Vagina (tissue), 2 donors: Measurements from ENCODE around the gene TIMM22. TPM values are rescaled to one million over a fixed set of nuclear protein-coding genes. Genes with fewer than 3 reads are reported as not detected.

Experiments
- DNase-seq, 2 donors: peaks; one replicate each; pipeline ENCODE4 v3.0.0-alpha.2; 2017; ENCODE audit errors: extremely low spot score in 2 of 2
- H3K27ac ChIP-seq: fragments of 200-600 bp; sonication (generic); one replicate; pipeline ENCODE4 v1.5.1; 2019
- H3K27me3 ChIP-seq: fragments of 200-600 bp; sonication (generic); one replicate; pipeline ENCODE4 v1.5.1; 2019
- H3K36me3 ChIP-seq, 2 donors: fragments of 200-600 bp; sonication (generic); one replicate each; pipeline ENCODE4 v1.5.1; 2017 to 2019
- H3K4me1 ChIP-seq: fragments of 200-600 bp; sonication (generic); one replicate; pipeline ENCODE4 v1.5.1; 2019
- H3K4me3 ChIP-seq, 2 donors: fragments of 200-600 bp; sonication (generic); 1 replicate in 1 of 2; 2 replicates in 1 of 2; pipeline ENCODE4 v1.5.1; 2016 to 2019
- H3K9me3 ChIP-seq: fragments of 200-600 bp; sonication (generic); one replicate; pipeline ENCODE4 v1.5.1; 2019
- CTCF ChIP-seq, 3 experiments: fragments of 450-650 bp in 2 of 3; fragments of 200-600 bp in 1 of 3; sonication (generic) in 1 of 3; IDR thresholded peaks; one replicate each; pipeline ENCODE4 v1.5.1; 2017 to 2019; ENCODE audit warnings: antibody characterized with exemption in 3 of 3, mild to moderate bottlenecking in 2 of 3, moderate library complexity in 2 of 3
- POLR2A ChIP-seq, 2 donors: fragments of 450-650 bp; IDR thresholded peaks; one replicate each; pipeline ENCODE4 v1.6.1; 2017; ENCODE audit warnings: antibody characterized with exemption in 2 of 2, mild to moderate bottlenecking in 2 of 2, moderate library complexity in 2 of 2
- POLR2AphosphoS5 ChIP-seq, 2 donors: sonication (generic); formaldehyde crosslinking; IDR thresholded peaks; one replicate each; pipeline ENCODE4 v1.9.0; 2017; ENCODE audit warnings: antibody characterized with exemption in 2 of 2, mild to moderate bottlenecking in 2 of 2, low read depth in 1 of 2; ENCODE audit not compliant: insufficient read depth in 1 of 2
- intact Hi-C: fragments of 100-400 bp; cut with DNase I; formaldehyde crosslinking; loops from one replicate; pipeline ENCODE4 v1.15.1; 2023
- total RNA-seq: library from RNA; depleted of rRNA; stranded (reverse); fragments of >200 nt; gene quantifications from one replicate; pipeline ENCODE4 v1.2.3, GENCODE V29; 2016

The TIMM22 gene
- total RNA-seq, 1 donor from 2014 or later = 8.8 TPM

GRCh38 chr17:975371-975915 lies 21.5 kb upstream of the TIMM22 start:
- H3K27me3 ChIP-seq = no peaks in the 10 kb centered on the region
- intact Hi-C loops = loop anchor here (10.0 kb wide), 2 partner anchors 91 to 121 kb away; no protein-coding TSS in a partner anchor
- no peaks in the 10 kb centered on the region for H3K9me3 ChIP-seq
- H3K27ac ChIP-seq = peak overlapping the region; percentile 5
- peaks cover 48% of the 10 kb centered on the region for H3K4me1 ChIP-seq
- DNase-seq = no peak
- TF ChIP-seq POLR2AphosphoS5 (IDR thresholded peaks at IDR 0.05; ENCODE audit: insufficient read depth in 1 of 2, low read depth in 1 of 2) = no peak
- no peak for TF ChIP-seq CTCF (IDR thresholded peaks at IDR 0.05)
- no peak overlapping the region for H3K4me3 ChIP-seq
- no peaks in the 10 kb centered on the region for H3K36me3 ChIP-seq

- peak overlapping the region; percentile 5 for H3K27ac ChIP-seq
- no peak for DNase-seq
- TF ChIP-seq CTCF (IDR thresholded peaks at IDR 0.05) (no peak), POLR2AphosphoS5 (IDR thresholded peaks at IDR 0.05; ENCODE audit: insufficient read depth in 1 of 2, low read depth in 1 of 2) (no peak), POLR2A (IDR thresholded peaks at IDR 0.05) (no peak)
- no peaks in the 10 kb centered on the region for H3K36me3 ChIP-seq
- H3K4me3 ChIP-seq = no peak overlapping the region
- no peaks in the 10 kb centered on the region for H3K27me3 ChIP-seq
- H3K9me3 ChIP-seq = no peaks in the 10 kb centered on the region
- intact Hi-C loops = loop anchor here (10.0 kb wide), 2 partner anchors 92 to 122 kb away; no protein-coding TSS in a partner anchor
- H3K4me1 ChIP-seq = peaks cover 47% of the 10 kb centered on the region
Measured at GRCh38 chr17:976312-976711, 20.6 kb upstream of the TIMM22 start.

GRCh38 chr17:977166-977565 lies 19.8 kb upstream of the TIMM22 start:
- no peak for TF ChIP-seq POLR2A (IDR thresholded peaks at IDR 0.05)
- intact Hi-C loops = loop anchor here (10.0 kb wide), 2 partner anchors 92 to 122 kb away; no protein-coding TSS in a partner anchor
- no peaks in the 10 kb centered on the region for H3K36me3 ChIP-seq
- no peak for DNase-seq
- H3K27ac ChIP-seq = peak overlapping the region; percentile 93
- H3K9me3 ChIP-seq = no peaks in the 10 kb centered on the region
- H3K4me3 ChIP-seq = peak overlapping the region; percentile 93
- no peaks in the 10 kb centered on the region for H3K27me3 ChIP-seq
- H3K4me1 ChIP-seq = peaks cover 47% of the 10 kb centered on the region

GRCh38 chr17:978103-979093 lies 18.5 kb upstream of the TIMM22 start:
- Histone ChIP-seq H3K27me3 (no peaks in the 10 kb centered on the region), H3K36me3 (no peaks in the 10 kb centered on the region), H3K4me3 (peak overlapping the region; percentile 93), H3K9me3 (no peaks in the 10 kb centered on the region), H3K27ac (peak overlapping the region; percentile 93), H3K4me1 (peaks cover 47% of the 10 kb centered on the region)
- intact Hi-C loops = loop anchor here (10.0 kb wide), 2 partner anchors 94 to 124 kb away; no protein-coding TSS in a partner anchor
- no peak for DNase-seq
- no peak for TF ChIP-seq CTCF (IDR thresholded peaks at IDR 0.05)
- peak; percentile 39 to 61 for TF ChIP-seq POLR2AphosphoS5 (IDR thresholded peaks at IDR 0.05; ENCODE audit: insufficient read depth in 1 of 2, low read depth in 1 of 2)

- TF ChIP-seq POLR2AphosphoS5 (IDR thresholded peaks at IDR 0.05; ENCODE audit: insufficient read depth in 1 of 2, low read depth in 1 of 2) (no peak), POLR2A (IDR thresholded peaks at IDR 0.05) (no peak), CTCF (IDR thresholded peaks at IDR 0.05) (no peak)
- no peaks in the 10 kb centered on the region for H3K9me3 ChIP-seq
- H3K4me1 ChIP-seq = peaks cover 47% of the 10 kb centered on the region
- peak overlapping the region; percentile 93 for H3K4me3 ChIP-seq
- H3K27me3 ChIP-seq = no peaks in the 10 kb centered on the region
- intact Hi-C loops = loop anchor here (10.0 kb wide), 2 partner anchors 94 to 124 kb away; no protein-coding TSS in a partner anchor
- H3K27ac ChIP-seq = peak overlapping the region; percentile 93
- H3K36me3 ChIP-seq = no peaks in the 10 kb centered on the region
- no peak for DNase-seq
Measured at GRCh38 chr17:979212-979538, 17.8 kb upstream of the TIMM22 start.
